ENCODE data around the gene IQGAP1. TPM values are rescaled to one million over a fixed set of nuclear protein-coding genes. Genes with fewer than 3 reads are reported as not detected.
"Not testable (repeated sequence)": the region's sequence is repeated elsewhere in the genome, so short reads cannot be mapped to it uniquely, and the experiment has no call there.

The IQGAP1 gene
- total and polyA plus RNA-seq, 8 donors: 22.3 to 222 (median 86.4) TPM

GRCh38 chr15:90407336-90407735, 19.3 kb downstream of the IQGAP1 start:
- WGBS, 5 donors: 45 to 76% (median 61%) methylated on average over 3 of the region's 3 CpGs
- Histone ChIP-seq H3K4me3 (no peak overlapping the region), H3K27me3 (no peaks in the 10 kb centered on the region), H3K4me1 (peaks cover 30 to 82% (median 56%) of the 10 kb centered on the region in 4 donors), H3K27ac (peak overlapping the region in 3 of 5 donors; percentile 47 to 93 (median 56)), H3K9me3 (no peaks in the 10 kb centered on the region), H3K36me3 (peaks cover 0 to 4% (median 0%) of the 10 kb centered on the region in 4 donors)
- intact Hi-C loops (cut with DNase I; ENCODE audit: low total_unique reads): no loop called here
- no peak for DNase-seq
- TF ChIP-seq POLR2AphosphoS5 (IDR thresholded peaks at IDR 0.05): no peak
- no peak for TF ChIP-seq POLR2A (IDR thresholded peaks at IDR 0.05)
- TF ChIP-seq EP300 (IDR thresholded peaks at IDR 0.05): no peak
- TF ChIP-seq CTCF (IDR thresholded peaks at IDR 0.05): no peak

- peak in 1 of 2 donors; percentile 61 for DNase-seq
- Histone ChIP-seq H3K4me3 (no peak overlapping the region), H3K4me1 (peaks cover 30 to 82% (median 56%) of the 10 kb centered on the region in 4 donors), H3K36me3 (peaks cover 0 to 4% (median 0%) of the 10 kb centered on the region in 4 donors), H3K9me3 (no peaks in the 10 kb centered on the region), H3K27ac (peak overlapping the region in 3 of 5 donors; percentile 47 to 56 (median 52)), H3K27me3 (no peaks in the 10 kb centered on the region)
- TF ChIP-seq POLR2AphosphoS5 (IDR thresholded peaks at IDR 0.05): peak in 1 of 3 donors; percentile 39
- TF ChIP-seq CTCF (IDR thresholded peaks at IDR 0.05): no peak
- intact Hi-C loops (cut with DNase I; ENCODE audit: low total_unique reads): no loop called here
- 40 to 53% (median 50%) methylated on average over 2 of the region's 2 CpGs for WGBS, 5 donors
Measured at GRCh38 chr15:90407871-90408317, 19.9 kb downstream of the IQGAP1 start.

GRCh38 chr15:90408657-90409056, 20.6 kb downstream of the IQGAP1 start:
- intact Hi-C loops (cut with DNase I; ENCODE audit: low total_unique reads): no loop called here
- no peak for DNase-seq
- 84 to 94% (median 92%) methylated on average over 3 of the region's 3 CpGs for WGBS, 5 donors
- Histone ChIP-seq H3K9me3 (no peaks in the 10 kb centered on the region), H3K4me3 (no peak overlapping the region), H3K27ac (peak overlapping the region in 3 of 5 donors; percentile 47 to 56 (median 52)), H3K27me3 (no peaks in the 10 kb centered on the region), H3K4me1 (peaks cover 31 to 82% (median 58%) of the 10 kb centered on the region in 4 donors), H3K36me3 (peaks cover 0 to 4% (median 0%) of the 10 kb centered on the region in 4 donors)
- TF ChIP-seq POLR2A (IDR thresholded peaks at IDR 0.05) (no peak), POLR2AphosphoS5 (IDR thresholded peaks at IDR 0.05) (no peak)

GRCh38 chr15:90409587-90409986, 21.5 kb downstream of the IQGAP1 start:
- intact Hi-C loops (cut with DNase I; ENCODE audit: low total_unique reads); H3K27me3 ChIP-seq: not testable (repeated sequence)

GRCh38 chr15:90410316-90410715, 22.3 kb downstream of the IQGAP1 start:
- H3K36me3 ChIP-seq; H3K9me3 ChIP-seq; H3K4me3 ChIP-seq; H3K27me3 ChIP-seq; H3K27ac ChIP-seq; DNase-seq; intact Hi-C loops (cut with DNase I; ENCODE audit: low total_unique reads): not testable (repeated sequence)
- H3K4me1 ChIP-seq: peaks cover 36 to 81% (median 60%) of the 10 kb centered on the region in 4 donors
- WGBS, 5 donors: 97 to 100% (median 99%) methylated on average over 3 to 4 of the region's 4 CpGs

More at GRCh38 chr15:90409587-90409986, 21.5 kb downstream of the IQGAP1 start:
- H3K36me3 ChIP-seq, H3K27ac ChIP-seq, H3K9me3 ChIP-seq, H3K4me3 ChIP-seq, DNase-seq: not testable (repeated sequence)
- 94 to 96% (median 96%) methylated on average over 3 of the region's 3 CpGs for WGBS, 5 donors
- H3K4me1 ChIP-seq: peaks cover 39 to 82% (median 62%) of the 10 kb centered on the region in 4 donors

GRCh38 chr15:90411176-90411575, 23.1 kb downstream of the IQGAP1 start:
- intact Hi-C loops (cut with DNase I; ENCODE audit: low total_unique reads): no loop called here
- DNase-seq: no peak
- WGBS, 5 donors: 77 to 96% (median 87%) methylated on average over 2 of the region's 2 CpGs
- TF ChIP-seq POLR2AphosphoS5 (IDR thresholded peaks at IDR 0.05): no peak
- no peak for TF ChIP-seq EP300 (IDR thresholded peaks at IDR 0.05)
- no peak for TF ChIP-seq POLR2A (IDR thresholded peaks at IDR 0.05)
- TF ChIP-seq CTCF (IDR thresholded peaks at IDR 0.05): no peak
- no peak overlapping the region for H3K4me3 ChIP-seq
- H3K9me3 ChIP-seq: no peaks in the 10 kb centered on the region
- peak overlapping the region in 1 of 5 donors; percentile 83 for H3K27ac ChIP-seq
- no peaks in the 10 kb centered on the region for H3K27me3 ChIP-seq
- peaks cover 30 to 79% (median 53%) of the 10 kb centered on the region in 4 donors for H3K4me1 ChIP-seq
- H3K36me3 ChIP-seq: peaks cover 0 to 4% (median 0%) of the 10 kb centered on the region in 4 donors
